ENCODE measurements around the gene ARMC10.
"Not testable (repeated sequence)": the region's sequence is repeated elsewhere in the genome, so short reads cannot be mapped to it uniquely, and the experiment has no call there.

Gene ARMC10

GRCh38 chr7:103078226-103078625 lies 3.3 kb downstream of the ARMC10 start:
- not testable (repeated sequence) for DNase-seq (ENCODE audit: low read depth in 2 of 2)

- no peak for DNase-seq (ENCODE audit: low read depth in 2 of 2)
These were observed 4.9 kb downstream of the ARMC10 start for GRCh38 chr7:103079836-103080235.

GRCh38 chr7:103080923-103081322 lies 6.0 kb downstream of the ARMC10 start:
- DNase-seq (ENCODE audit: low read depth in 2 of 2) = no peak

GRCh38 chr7:103082497-103082896 lies 7.6 kb downstream of the ARMC10 start:
- DNase-seq (ENCODE audit: low read depth in 2 of 2) = no peak

- no peak for DNase-seq (ENCODE audit: low read depth in 2 of 2)
These were observed 8.3 kb downstream of the ARMC10 start for GRCh38 chr7:103083210-103083609.

GRCh38 chr7:103092321-103092720 lies 17.4 kb downstream of the ARMC10 start:
- DNase-seq (ENCODE audit: low read depth in 2 of 2) = not testable (repeated sequence)

GRCh38 chr7:103093429-103093828 lies 18.5 kb downstream of the ARMC10 start:
- no peak for DNase-seq (ENCODE audit: low read depth in 2 of 2)

- DNase-seq (ENCODE audit: low read depth in 2 of 2) = no peak
These were observed 19.2 kb downstream of the ARMC10 start for GRCh38 chr7:103094102-103094501.

GRCh38 chr7:103095558-103095957 lies 20.6 kb downstream of the ARMC10 start:
- not testable (repeated sequence) for DNase-seq (ENCODE audit: low read depth in 2 of 2)

GRCh38 chr7:103097041-103097440 lies 22.1 kb downstream of the ARMC10 start:
- no peak for DNase-seq (ENCODE audit: low read depth in 2 of 2)

GRCh38 chr7:103100348-103100747 lies 25.4 kb downstream of the ARMC10 start:
- no peak for DNase-seq (ENCODE audit: low read depth in 2 of 2)

GRCh38 chr7:103101543-103101942 lies 26.6 kb downstream of the ARMC10 start:
- DNase-seq (ENCODE audit: low read depth in 2 of 2) = no peak

GRCh38 chr7:103106005-103106702 lies 31.2 kb downstream of the ARMC10 start:
- no peak for DNase-seq (ENCODE audit: low read depth in 2 of 2)

- DNase-seq (ENCODE audit: low read depth in 2 of 2) = not testable (repeated sequence)
These were observed 31.7 kb downstream of the ARMC10 start for GRCh38 chr7:103106703-103107070.

GRCh38 chr7:103113164-103113563 lies 38.2 kb downstream of the ARMC10 start:
- DNase-seq (ENCODE audit: low read depth in 2 of 2) = no peak

- no peak for DNase-seq (ENCODE audit: low read depth in 2 of 2)
These were observed 39.7 kb downstream of the ARMC10 start for GRCh38 chr7:103114576-103115008.

- no peak for DNase-seq (ENCODE audit: low read depth in 2 of 2)
These were observed 40.8 kb downstream of the ARMC10 start for GRCh38 chr7:103115771-103116170.

GRCh38 chr7:103116511-103116910 lies 41.6 kb downstream of the ARMC10 start:
- no peak for DNase-seq (ENCODE audit: low read depth in 2 of 2)

GRCh38 chr7:103116991-103117390 lies 42.1 kb downstream of the ARMC10 start:
- no peak for DNase-seq (ENCODE audit: low read depth in 2 of 2)

GRCh38 chr7:103117465-103117864 lies 42.5 kb downstream of the ARMC10 start:
- no peak for DNase-seq (ENCODE audit: low read depth in 2 of 2)

GRCh38 chr7:103119791-103120291 lies 44.9 kb downstream of the ARMC10 start:
- DNase-seq (ENCODE audit: low read depth in 2 of 2) = no peak

GRCh38 chr7:103120362-103120761 lies 45.4 kb downstream of the ARMC10 start:
- DNase-seq (ENCODE audit: low read depth in 2 of 2) = no peak

GRCh38 chr7:103121641-103122040 lies 46.7 kb downstream of the ARMC10 start:
- DNase-seq (ENCODE audit: low read depth in 2 of 2) = no peak

- DNase-seq (ENCODE audit: low read depth in 2 of 2) = no peak
These were observed 48.6 kb downstream of the ARMC10 start for GRCh38 chr7:103123529-103123928.

All from stimulated activated CD8-positive, alpha-beta memory T cell treated with anti-CD3 and anti-CD28 coated beads, Interleukin-2, amount 100 ng/mL, for 48 hours (primary cell).